H1 (cell line): ENCODE measurements around the gene KIAA0040. TPM values are rescaled to one million over a fixed set of nuclear protein-coding genes. Genes with fewer than 3 reads are reported as not detected.

Source experiments
- CTCF ChIA-PET: fragments of 300-600 bp; sonication (Branson Sonifier 250); formaldehyde crosslinking; loops from one replicate; lab custom pipeline; 2021; ENCODE audit not compliant: partially characterized antibody; lab: Charles Lee
- POLR2A ChIA-PET: fragments of 300-600 bp; sonication (Branson Sonifier 250); formaldehyde crosslinking; loops from one replicate; lab custom pipeline; 2021; ENCODE audit warnings: inconsistent platforms; ENCODE audit not compliant: partially characterized antibody; lab: Charles Lee
- DNase-seq, 2 experiments: peaks; one replicate each; pipeline versions ENCODE4 v3.0.0 to v3.0.0-alpha.2; 2010 to 2022; ENCODE audit warnings: low spot score in 2 of 2, low read depth in 1 of 2, mixed read lengths in 1 of 2
- FAIRE-seq: peaks from 2 replicates; lab custom pipeline; 2011; peaks lifted over from hg19 to GRCh38; lab: Jason Lieb, UNC
- H2AFZ ChIP-seq: 2 replicates; pipeline ENCODE4 v1.8.1; 2012; ENCODE audit warnings: low read length, inconsistent platforms
- H2AK5ac ChIP-seq: 2 replicates; pipeline ENCODE4 v1.6.1; 2013; ENCODE audit warnings: low read depth, low read length
- H2BK120ac ChIP-seq: replicated peaks from 2 replicates; pipeline ENCODE3; 2013; ENCODE audit warnings: low read depth, low read length, inconsistent platforms
- H2BK12ac ChIP-seq: 2 replicates; pipeline ENCODE4 v1.6.1; 2013; ENCODE audit warnings: low read depth, low read length
- H2BK15ac ChIP-seq: 2 replicates; pipeline ENCODE4 v1.6.1; 2013; ENCODE audit warnings: low read length
- H2BK20ac ChIP-seq: 2 replicates; pipeline ENCODE4 v1.6.1; 2013; ENCODE audit warnings: low read length
- H2BK5ac ChIP-seq: 2 replicates; pipeline ENCODE4 v1.6.1; 2013; ENCODE audit warnings: low read depth, low read length
- H3K14ac ChIP-seq: 2 replicates; pipeline ENCODE4 v1.6.1; 2013; ENCODE audit warnings: inconsistent platforms; ENCODE audit not compliant: insufficient read length
- H3K18ac ChIP-seq: 2 replicates; pipeline ENCODE4 v1.6.1; 2013; ENCODE audit warnings: low read length; ENCODE audit errors: extremely low read depth
- H3K23ac ChIP-seq: 2 replicates; pipeline ENCODE4 v1.6.1; 2013; ENCODE audit warnings: inconsistent platforms; ENCODE audit not compliant: insufficient read length
- H3K23me2 ChIP-seq: 2 replicates; pipeline ENCODE4 v1.6.1; 2013; ENCODE audit warnings: low read depth, low read length
- H3K27ac ChIP-seq: 2 replicates; pipeline ENCODE4 v1.6.1; 2011; ENCODE audit warnings: low read depth, low read length, inconsistent platforms
- H3K27me3 ChIP-seq, 4 experiments: replicated peaks in 1 of 4; 1 replicate in 1 of 4; 2 replicates in 3 of 4; pipeline versions ENCODE4 v1.6.1 to v1.8.1; 2011 to 2013; ENCODE audit warnings: low read length in 3 of 4, mild to moderate bottlenecking in 3 of 4, inconsistent platforms in 2 of 4, mixed read lengths in 2 of 4, moderate library complexity in 1 of 4; ENCODE audit not compliant: control insufficient read depth in 3 of 4, insufficient read depth in 3 of 4; ENCODE audit errors: extremely low read depth in 1 of 4
- H3K36me3 ChIP-seq, 4 experiments: 2 replicates each; pipeline versions ENCODE4 v1.6.1 to v1.8.1; 2011 to 2013; ENCODE audit warnings: mild to moderate bottlenecking in 4 of 4, low read length in 3 of 4, moderate library complexity in 2 of 4, control low read depth in 1 of 4, inconsistent platforms in 1 of 4; ENCODE audit not compliant: insufficient read depth in 4 of 4, control insufficient read depth in 2 of 4
- H3K4ac ChIP-seq: replicated peaks from 2 replicates; pipeline ENCODE3; 2013; ENCODE audit warnings: low read length, low read depth, mixed read lengths, inconsistent platforms; ENCODE audit not compliant: insufficient read length
- H3K4me1 ChIP-seq, 4 experiments: replicated peaks in 1 of 4; 1 replicate in 1 of 4; 2 replicates in 3 of 4; pipeline versions ENCODE4 v1.6.1 to v1.8.1; 2011 to 2013; ENCODE audit warnings: low read length in 3 of 4, inconsistent platforms in 2 of 4, mixed read lengths in 1 of 4; ENCODE audit not compliant: insufficient read depth in 4 of 4, control insufficient read depth in 3 of 4
- H3K4me2 ChIP-seq, 2 experiments: 2 replicates each; pipeline versions ENCODE4 v1.6.1 to v1.8.1; 2011 to 2013; ENCODE audit warnings: low read depth in 2 of 2, low read length in 2 of 2, control low read depth in 1 of 2, inconsistent platforms in 1 of 2, mild to moderate bottlenecking in 1 of 2; ENCODE audit not compliant: insufficient read depth in 1 of 2
- H3K4me3 ChIP-seq, 4 experiments: fragments of 200-600, 300-600 bp in 1 of 4; sonication (generic), shearing (Covaris generic), sonication (Bioruptor Twin) in 1 of 4; 2 replicates each; pipeline versions ENCODE4 v1.5.1 to v1.8.1; 2011 to 2016; ENCODE audit warnings: low read length in 4 of 4, low read depth in 3 of 4, control low read depth in 2 of 4, inconsistent platforms in 2 of 4, mild to moderate bottlenecking in 2 of 4, mixed read lengths in 1 of 4, moderate library complexity in 1 of 4; ENCODE audit not compliant: insufficient read depth in 2 of 4; ENCODE audit errors: extremely low read depth in 1 of 4
- H3K56ac ChIP-seq: replicated peaks from 2 replicates; pipeline ENCODE3; 2013; ENCODE audit warnings: low read depth, mild to moderate bottlenecking, mixed read lengths, low read length, inconsistent platforms; ENCODE audit not compliant: insufficient read length
- H3K79me1 ChIP-seq: 2 replicates; pipeline ENCODE4 v1.6.1; 2013; ENCODE audit warnings: low read depth, low read length, control low read depth
- H3K79me2 ChIP-seq, 2 experiments: 2 replicates each; pipeline versions ENCODE4 v1.6.1 to v1.8.1; 2012 to 2013; ENCODE audit warnings: low read length in 2 of 2, mild to moderate bottlenecking in 2 of 2, inconsistent platforms in 1 of 2; ENCODE audit not compliant: insufficient read depth in 2 of 2, control insufficient read depth in 1 of 2
- H3K9ac ChIP-seq, 4 experiments: replicated peaks in 1 of 4; 1 replicate in 1 of 4; 2 replicates in 3 of 4; pipeline versions ENCODE4 v1.6.1 to v1.8.1; 2011 to 2013; ENCODE audit warnings: low read depth in 3 of 4, low read length in 3 of 4, control low read depth in 2 of 4, mild to moderate bottlenecking in 2 of 4, moderate library complexity in 2 of 4, inconsistent platforms in 1 of 4; ENCODE audit errors: extremely low read depth in 1 of 4
- H3K9me3 ChIP-seq, 2 experiments: 2 replicates each; pipeline versions ENCODE4 v1.6.1 to v1.8.1; 2012 to 2013; ENCODE audit warnings: mild to moderate bottlenecking in 2 of 2, moderate library complexity in 2 of 2, control low read depth in 1 of 2, inconsistent platforms in 1 of 2, low read depth in 1 of 2, low read length in 1 of 2, mixed read lengths in 1 of 2; ENCODE audit not compliant: insufficient read depth in 2 of 2
- H4K20me1 ChIP-seq, 2 experiments: replicated peaks in 1 of 2; 2 replicates each; pipeline versions ENCODE3 to v1.8.1; 2011 to 2013; ENCODE audit warnings: inconsistent platforms in 2 of 2, low read length in 2 of 2, mild to moderate bottlenecking in 1 of 2; ENCODE audit not compliant: insufficient read depth in 2 of 2, control insufficient read depth in 1 of 2
- H4K5ac ChIP-seq: 2 replicates; pipeline ENCODE4 v1.6.1; 2013; ENCODE audit warnings: low read length, low read depth, mixed read lengths, inconsistent platforms; ENCODE audit not compliant: insufficient read length
- H4K8ac ChIP-seq: 2 replicates; pipeline ENCODE4 v1.8.0; 2013; ENCODE audit warnings: mild to moderate bottlenecking, moderate library complexity, low read length, inconsistent platforms; ENCODE audit not compliant: insufficient read depth; ENCODE audit errors: extremely low read depth
- H4K91ac ChIP-seq: replicated peaks from 2 replicates; pipeline ENCODE3; 2013; ENCODE audit warnings: low read length, mixed read lengths, inconsistent platforms; ENCODE audit not compliant: insufficient read length
- BACH1 ChIP-seq: IDR thresholded peaks from 2 replicates; pipeline ENCODE4 v1.6.1; 2012; ENCODE audit warnings: low read length, improper control_type of control experiment
- KDM1A ChIP-seq: fragments of 200-600, 300-600 bp; sonication (generic); IDR thresholded peaks from 2 replicates; pipeline ENCODE4 v1.7.1; 2016; ENCODE audit warnings: mild to moderate bottlenecking, low read length, borderline replicate concordance
- WGBS, 2 experiments: shearing (Covaris generic) in 1 of 2; methylation state at CpG; one replicate each; pipeline versions ENCODE4 v1.1.6 to v1.1.7; 2013 to 2015; ENCODE audit warnings: low lambda C conversion rate in 2 of 2, mixed read lengths in 2 of 2, inconsistent platforms in 1 of 2, low coverage in 1 of 2, missing lambda C conversion rate in 1 of 2; ENCODE audit not compliant: insufficient replicate concordance in 2 of 2, insufficient coverage in 1 of 2, insufficient read length in 1 of 2; ENCODE audit errors: extremely low coverage in 1 of 2, missing lambda C conversion rate in 1 of 2; 5-methylcytosine and 5-hydroxymethylcytosine counted together
- polyA plus RNA-seq, 7 experiments: library from polyadenylated mRNA; depleted of rRNA in 3 of 7; stranded (reverse) in 5 of 7; unstranded in 2 of 7; fragments of >200 nt in 5 of 7; fragments of 200-250 nt in 2 of 7; gene quantifications; 1 replicate in 5 of 7; 2 replicates in 1 of 7; 4 replicates in 1 of 7; pipeline versions ENCODE4 v1.2.1 to v1.2.3, GENCODE V29; 2011 to 2013; ENCODE audit warnings: missing spikeins in 2 of 7, mixed read lengths in 2 of 7
- total RNA-seq: library from RNA; stranded (reverse); fragmentation: NEBNext Ultra II Directional; extraction: Animal tissue kit (Norgen Biotek cat#: 25700); gene quantifications from 2 replicates; pipeline ENCODE4 v1.2.1, GENCODE V29; 2021

The KIAA0040 gene
- total and polyA plus RNA-seq, 2 of the 8 experiments (the other 6 are each of a cell fraction or from before 2014, with no cell fraction given), result 11.0 to 14.1 TPM

DNA sequence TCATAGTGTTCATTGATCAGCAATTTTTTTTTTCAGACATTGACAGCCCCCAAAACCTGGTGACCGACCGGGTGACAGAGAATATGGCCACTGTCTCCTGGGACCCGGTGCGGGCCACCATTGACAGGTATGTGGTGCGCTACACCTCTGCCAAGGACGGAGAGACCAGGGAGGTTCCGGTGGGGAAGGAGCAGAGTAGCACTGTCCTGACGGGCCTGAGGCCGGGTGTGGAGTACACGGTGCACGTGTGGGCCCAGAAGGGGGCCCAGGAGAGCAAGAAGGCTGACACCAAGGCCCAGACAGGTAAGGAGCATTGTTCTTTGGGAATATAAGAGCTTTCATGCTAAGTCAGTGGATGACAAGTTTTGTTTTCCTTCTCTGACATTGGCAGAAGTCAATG is 75.7 kb downstream of the KIAA0040 start:
- no peak overlapping the region for H2BK5ac ChIP-seq
- no peak overlapping the region for H2AFZ ChIP-seq
- no peaks in the 10 kb centered on the region for H3K79me1 ChIP-seq
- no peak overlapping the region for H3K14ac ChIP-seq
- H2AK5ac ChIP-seq, result no peak overlapping the region
- no peak overlapping the region for H4K8ac ChIP-seq
- H3K27ac ChIP-seq, result no peak overlapping the region
- DNase-seq, result no peak
- H3K79me2 ChIP-seq, result no peaks in the 10 kb centered on the region
- H2BK12ac ChIP-seq, result no peak overlapping the region
- no peaks in the 10 kb centered on the region for H3K23me2 ChIP-seq
- H3K4me2 ChIP-seq, result no peak overlapping the region
- no peaks in the 10 kb centered on the region for H3K36me3 ChIP-seq
- no peak overlapping the region for H4K91ac ChIP-seq
- no peaks in the 10 kb centered on the region for H4K20me1 ChIP-seq
- H2BK120ac ChIP-seq, result no peak overlapping the region
- CTCF ChIA-PET, result interaction anchor here (0.7 to 7.0 kb wide), 8 partner anchors 10 to 202 kb away, joined by 3 to 54 read pairs (median 4); no protein-coding TSS in a partner anchor
- H3K9ac ChIP-seq, result no peak overlapping the region
- H3K18ac ChIP-seq, result no peak overlapping the region
- no peak for FAIRE-seq
- TF ChIP-seq KDM1A (no peak), BACH1 (no peak)
- TF ChIP-seq, all 59 proteins: peak for 0
- no peak overlapping the region for H3K56ac ChIP-seq
- no peak overlapping the region for H3K23ac ChIP-seq
- H3K4me1 ChIP-seq, result no peaks in the 10 kb centered on the region
- no peak overlapping the region for H2BK15ac ChIP-seq
- H3K9me3 ChIP-seq, result peaks cover 0 to 6% of the 10 kb centered on the region in 2 experiments; a peak in 1 of 4 replicates
- H3K4me3 ChIP-seq, result no peak overlapping the region
- H3K4ac ChIP-seq, result no peak overlapping the region
- H4K5ac ChIP-seq, result no peak overlapping the region
- no peaks in the 10 kb centered on the region for H3K27me3 ChIP-seq
- H2BK20ac ChIP-seq, result no peak overlapping the region
- 74% methylated on average over 11 of the region's 11 CpGs; no CpG with 5 or more reads in 1 of the 2 experiments for WGBS, 2 experiments
- POLR2A ChIA-PET, result no interaction called here
